Fibroblast of peridontal ligament (primary cell): Measurements from ENCODE around the gene KRTAP22-2.

Experiments
- DNase-seq: peaks from one replicate; pipeline ENCODE4 v3.0.0-alpha.2; 2010; ENCODE audit errors: extremely low read depth

KRTAP22-2 gene

GRCh38 chr21:30563072-30563471 is 27.1 kb downstream of the KRTAP22-2 start:
- no peak for DNase-seq

GRCh38 chr21:30561957-30562356 is 28.2 kb downstream of the KRTAP22-2 start:
- no peak for DNase-seq

GRCh38 chr21:30561264-30561895 is 28.8 kb downstream of the KRTAP22-2 start, which contains the start of gene KRTAP19-7:
Gene KRTAP19-7 (minus strand): TSS chr21:30561314. CDS start chr21:30561289, 25 bp downstream.
- DNase-seq = no peak

GRCh38 chr21:30555095-30555494 is 35.1 kb downstream of the KRTAP22-2 start:
- DNase-seq = no peak

GRCh38 chr21:30552782-30553181 is 37.4 kb downstream of the KRTAP22-2 start:
- DNase-seq = no peak

GRCh38 chr21:30541764-30542163 is 48.4 kb downstream of the KRTAP22-2 start, which contains the start of gene KRTAP19-6:
Gene KRTAP19-6 (minus strand): TSS chr21:30541864. CDS start chr21:30541833, 31 bp downstream.
- DNase-seq = no peak
